GM18526 (cell line): ENCODE data around the gene GRM8.

Experiments
- POLR2A ChIP-seq: IDR thresholded peaks from 3 replicates; pipeline ENCODE4 v1.6.1; 2011; ENCODE audit not compliant: insufficient read length; ENCODE audit errors: extremely low read depth

GRM8 gene

GRCh38 chr7:127035203-127035849 lies 217.4 kb downstream of the GRM8 start:
- TF ChIP-seq POLR2A, result no peak

- TF ChIP-seq POLR2A, result no peak
These were observed 218.4 kb downstream of the GRM8 start for GRCh38 chr7:127034186-127034806.

- no peak for TF ChIP-seq POLR2A
These were observed 222.9 kb downstream of the GRM8 start for GRCh38 chr7:127029823-127030222.

GRCh38 chr7:127021857-127022256 lies 230.9 kb downstream of the GRM8 start:
- TF ChIP-seq POLR2A, result no peak

GRCh38 chr7:127021019-127021738 lies 231.6 kb downstream of the GRM8 start:
- TF ChIP-seq POLR2A, result no peak

- TF ChIP-seq POLR2A, result no peak
These were observed 233.9 kb downstream of the GRM8 start for GRCh38 chr7:127018889-127019288.

GRCh38 chr7:127017196-127017595 lies 235.5 kb downstream of the GRM8 start:
- TF ChIP-seq POLR2A, result no peak

- no peak for TF ChIP-seq POLR2A
These were observed 252.0 kb downstream of the GRM8 start for GRCh38 chr7:127000725-127001124.

GRCh38 chr7:126996659-126997058 lies 256.1 kb downstream of the GRM8 start:
- no peak for TF ChIP-seq POLR2A

GRCh38 chr7:126993626-126994213 lies 259.0 kb downstream of the GRM8 start:
- TF ChIP-seq POLR2A, result no peak

- TF ChIP-seq POLR2A, result no peak
These were observed 264.7 kb downstream of the GRM8 start for GRCh38 chr7:126988022-126988421.

- TF ChIP-seq POLR2A, result no peak
These were observed 273.0 kb downstream of the GRM8 start for GRCh38 chr7:126979722-126980121.

GRCh38 chr7:126978865-126979264 lies 273.9 kb downstream of the GRM8 start:
- no peak for TF ChIP-seq POLR2A

- no peak for TF ChIP-seq POLR2A
These were observed 279.7 kb downstream of the GRM8 start for GRCh38 chr7:126973066-126973465.

- no peak for TF ChIP-seq POLR2A
These were observed 280.2 kb downstream of the GRM8 start for GRCh38 chr7:126972571-126972970.

- no peak for TF ChIP-seq POLR2A
These were observed 293.1 kb downstream of the GRM8 start for GRCh38 chr7:126959649-126960048.
